Activated T-cell treated with anti-CD3 and anti-CD28 coated beads for 24 hours (primary cell): ENCODE data around the gene CTBP2.
"Not testable (repeated sequence)": the region's sequence is repeated elsewhere in the genome, so short reads cannot be mapped to it uniquely, and the experiment has no call there.

Experiments used
- DNase-seq: peaks from one replicate; pipeline ENCODE4 v3.0.0-alpha.2; 2020; ENCODE audit warnings: low read depth

Gene CTBP2

DNA sequence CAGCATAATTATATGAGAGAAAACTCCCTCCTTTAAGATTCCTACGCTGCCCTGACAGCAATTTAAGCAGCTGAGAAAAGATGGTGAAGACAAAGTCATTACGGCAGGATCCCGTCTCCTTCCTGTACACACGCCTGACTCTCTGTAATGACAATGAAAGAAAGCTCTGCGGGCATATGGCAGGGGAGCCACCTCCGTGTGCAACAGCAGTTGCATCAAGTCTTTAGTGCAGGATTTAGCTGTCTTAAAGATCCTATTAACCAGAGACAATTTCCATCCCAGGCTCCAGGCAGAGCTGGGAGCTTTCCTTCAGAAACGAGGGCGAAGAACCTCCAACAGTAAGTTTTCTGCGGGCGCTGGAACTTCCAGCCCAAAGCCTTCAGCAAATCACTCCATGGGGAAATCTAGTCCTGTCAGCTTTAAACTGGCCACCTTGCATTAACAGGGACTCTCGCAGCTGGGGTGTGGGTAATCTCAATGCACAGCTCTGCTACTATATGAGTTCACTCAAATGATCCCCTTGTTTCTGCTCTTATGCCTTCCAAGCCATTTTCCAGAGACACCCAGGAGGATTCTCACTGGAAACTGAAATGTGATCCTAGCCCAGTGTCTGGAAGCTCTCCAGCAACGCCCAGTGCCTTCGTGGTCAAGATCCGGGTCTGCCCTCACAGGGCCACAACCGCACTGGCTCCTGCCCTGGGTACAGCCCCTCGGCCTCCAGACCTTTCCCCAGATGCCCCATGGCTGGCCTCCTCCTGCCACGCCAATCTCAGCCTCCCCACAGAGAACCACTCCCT is 74.9 kb downstream of the CTBP2 start:
- no peak for DNase-seq

DNA sequence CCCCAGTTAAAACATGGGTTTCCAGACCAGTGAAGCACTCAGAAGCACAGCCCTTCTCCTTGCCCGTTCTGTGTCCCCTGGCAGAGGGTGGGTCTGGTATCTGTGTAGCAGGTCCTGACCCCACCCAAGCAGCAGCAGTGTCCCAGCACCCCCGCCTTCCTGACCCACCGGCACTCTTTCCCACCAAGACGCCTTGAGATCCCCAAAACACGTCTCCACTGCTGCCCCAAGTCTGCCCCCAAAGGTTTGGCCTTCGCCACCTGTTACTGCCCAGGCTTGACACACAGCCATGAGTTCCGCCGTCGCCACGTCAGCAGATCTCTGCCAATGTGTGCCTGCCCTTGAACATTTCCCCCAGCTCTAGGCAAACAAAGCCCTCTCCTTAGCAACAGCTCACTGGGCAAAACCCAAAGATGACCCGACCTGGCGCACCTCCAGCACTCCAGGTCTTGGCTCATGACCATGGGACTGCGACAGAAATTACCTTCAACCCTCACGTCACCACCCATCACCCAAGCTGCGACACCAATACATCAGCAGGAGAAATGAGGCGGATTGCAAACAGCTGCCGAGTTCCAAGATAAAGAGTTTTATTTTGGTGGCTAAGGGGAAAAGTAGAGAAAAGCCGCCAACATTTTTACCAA is 75.6 kb downstream of the CTBP2 start:
- no peak for DNase-seq

- no peak for DNase-seq
Observed at GRCh38 chr10:125084191-125084613, 76.2 kb downstream of the CTBP2 start.

GRCh38 chr10:125083576-125083920 is 76.8 kb downstream of the CTBP2 start:
- DNase-seq, result no peak

- no peak for DNase-seq
Observed at GRCh38 chr10:125082881-125083575, 77.3 kb downstream of the CTBP2 start.

GRCh38 chr10:125082471-125082870 is 77.9 kb downstream of the CTBP2 start:
- DNase-seq, result not testable (repeated sequence)

- no peak for DNase-seq
Observed at GRCh38 chr10:125081931-125082330, 78.4 kb downstream of the CTBP2 start.

DNA sequence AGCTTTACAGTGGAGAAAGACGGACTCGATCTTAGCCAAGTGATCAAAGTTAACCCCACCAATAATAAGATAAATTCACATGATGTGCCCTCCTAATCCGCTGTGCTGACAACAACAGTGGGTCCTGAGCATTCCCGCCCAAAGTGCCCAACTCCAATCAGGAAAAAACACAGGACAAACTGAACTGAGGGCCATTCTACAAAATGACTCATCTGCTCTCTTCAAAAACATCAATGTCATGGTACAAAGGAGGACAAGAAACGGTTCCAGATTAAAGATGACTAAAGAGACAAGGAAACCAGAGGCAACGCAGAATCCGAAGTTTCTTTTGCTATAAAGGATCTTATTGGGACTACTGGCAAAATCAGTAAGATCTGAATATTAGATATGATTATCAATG is 79.4 kb downstream of the CTBP2 start:
- no peak for DNase-seq

DNA sequence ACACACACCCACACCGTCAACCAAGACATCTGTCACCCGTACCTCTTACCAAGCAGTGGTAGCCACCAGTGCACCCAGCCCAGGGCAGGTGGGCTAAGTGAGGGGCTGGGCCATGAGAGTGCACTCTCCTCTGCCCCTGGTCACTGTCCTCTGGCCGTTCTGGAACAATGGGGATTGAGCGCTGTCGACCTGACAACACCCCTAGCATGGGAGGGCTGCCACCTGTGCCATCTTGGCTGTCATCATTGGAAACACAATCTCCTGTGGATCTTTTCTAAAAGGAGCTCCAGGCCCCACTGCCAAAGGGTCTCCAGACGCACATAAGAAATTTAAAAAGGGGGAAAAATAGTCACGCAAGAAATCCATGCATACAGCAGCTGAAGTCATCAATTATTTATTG is 80.1 kb downstream of the CTBP2 start:
- no peak for DNase-seq

DNA sequence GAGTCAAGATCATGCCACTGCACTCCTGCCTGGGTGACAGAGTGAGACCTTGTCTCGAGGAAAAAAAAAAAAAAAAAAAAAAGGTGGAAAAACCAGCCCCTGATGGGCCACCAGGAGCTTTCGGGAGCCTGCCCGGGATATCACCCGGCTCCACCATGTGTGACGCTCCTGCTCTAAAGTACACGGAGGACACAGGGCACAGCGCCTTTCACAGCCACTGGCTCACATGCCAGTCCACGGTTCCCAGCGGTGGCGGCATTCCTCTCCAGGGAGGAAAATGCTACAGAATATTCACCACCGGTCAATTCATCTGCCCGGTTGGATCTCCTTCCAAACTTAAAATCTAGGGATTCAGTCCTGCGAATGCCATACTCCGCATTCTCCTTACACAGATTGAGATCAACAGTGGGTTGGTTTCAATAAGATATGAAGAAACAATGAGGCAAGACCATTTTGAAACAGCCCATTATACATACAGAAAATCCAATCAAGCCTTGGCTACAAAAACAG is 81.2 kb downstream of the CTBP2 start:
- no peak for DNase-seq

- DNase-seq, result no peak
Observed at GRCh38 chr10:125076891-125077541, 83.3 kb downstream of the CTBP2 start.

- DNase-seq, result no peak
Observed at GRCh38 chr10:125076121-125076825, 84.1 kb downstream of the CTBP2 start.

- DNase-seq, result no peak
Observed at GRCh38 chr10:125073996-125074395, 86.4 kb downstream of the CTBP2 start.

DNA sequence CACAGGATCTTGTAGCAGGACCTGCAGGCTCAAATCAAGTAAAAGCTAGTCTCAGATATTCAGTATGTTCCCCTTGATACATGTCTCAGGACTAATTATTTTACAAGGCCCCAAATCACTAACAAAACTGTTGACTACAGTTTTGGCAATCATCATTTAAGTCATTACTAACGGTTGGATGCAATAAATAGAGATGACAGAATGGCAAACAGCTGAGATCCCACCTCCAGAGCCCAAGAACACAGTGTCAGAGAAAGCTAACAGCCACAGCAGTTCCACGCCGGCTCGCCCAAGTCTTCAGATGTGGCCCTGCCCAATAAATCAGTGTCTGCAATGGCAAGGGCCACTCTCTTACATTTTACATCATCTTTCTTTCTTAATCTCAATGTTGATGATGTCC is 87.6 kb downstream of the CTBP2 start:
- DNase-seq, result no peak

- no peak for DNase-seq
Observed at GRCh38 chr10:125071008-125071407, 89.4 kb downstream of the CTBP2 start.

- no peak for DNase-seq
Observed at GRCh38 chr10:125068406-125068805, 92.0 kb downstream of the CTBP2 start.

DNA sequence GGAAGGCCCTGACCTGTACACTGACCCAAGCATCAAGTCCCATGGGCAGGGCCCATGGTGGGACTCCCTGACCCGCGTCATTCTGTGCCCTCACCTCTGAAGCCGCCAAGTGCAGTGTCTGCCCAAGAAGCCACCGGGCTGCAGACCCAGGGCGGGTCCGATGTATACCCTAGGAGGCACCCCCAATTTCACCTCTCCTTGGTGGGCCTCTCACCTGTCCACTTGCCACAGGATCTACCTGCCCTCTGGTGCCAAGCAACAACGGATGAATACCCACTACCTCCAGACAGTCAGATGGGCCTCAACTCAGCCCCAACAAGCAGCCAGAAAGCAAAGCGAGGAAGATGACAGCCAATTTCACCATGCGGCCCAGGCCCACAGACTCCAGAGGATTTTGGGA is 92.6 kb downstream of the CTBP2 start:
- no peak for DNase-seq

DNA sequence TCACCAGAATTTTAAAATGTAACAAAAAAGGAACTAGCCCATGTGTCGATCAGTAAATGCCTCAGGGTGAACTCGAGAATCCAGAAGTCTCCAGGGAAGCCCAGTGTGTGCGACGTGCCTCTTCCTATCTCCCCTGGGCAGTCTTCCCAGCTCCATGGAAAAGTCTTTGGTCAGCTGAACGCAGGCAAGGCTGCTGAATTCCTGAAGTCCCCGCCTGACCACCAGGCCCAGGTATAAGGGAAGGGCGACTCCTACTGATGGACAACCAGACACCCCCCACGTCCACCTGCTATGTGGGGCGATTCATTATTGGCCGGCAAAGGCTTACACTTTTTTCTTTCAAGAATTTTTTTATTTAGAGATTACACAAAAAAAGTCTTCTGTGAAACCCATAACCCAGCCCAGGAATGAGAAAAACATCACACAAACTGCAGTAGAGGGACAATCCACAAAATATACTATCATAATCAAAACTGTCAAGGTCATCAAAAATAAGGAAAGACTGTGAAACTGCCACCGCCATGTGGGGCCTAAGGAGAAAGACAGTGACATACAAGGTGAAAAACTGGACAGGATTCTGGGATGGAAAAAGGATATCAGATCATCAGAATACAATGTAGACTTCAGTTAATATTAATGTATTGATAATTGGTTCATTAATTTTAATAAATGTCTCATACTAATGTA is 93.5 kb downstream of the CTBP2 start:
- no peak for DNase-seq

DNA sequence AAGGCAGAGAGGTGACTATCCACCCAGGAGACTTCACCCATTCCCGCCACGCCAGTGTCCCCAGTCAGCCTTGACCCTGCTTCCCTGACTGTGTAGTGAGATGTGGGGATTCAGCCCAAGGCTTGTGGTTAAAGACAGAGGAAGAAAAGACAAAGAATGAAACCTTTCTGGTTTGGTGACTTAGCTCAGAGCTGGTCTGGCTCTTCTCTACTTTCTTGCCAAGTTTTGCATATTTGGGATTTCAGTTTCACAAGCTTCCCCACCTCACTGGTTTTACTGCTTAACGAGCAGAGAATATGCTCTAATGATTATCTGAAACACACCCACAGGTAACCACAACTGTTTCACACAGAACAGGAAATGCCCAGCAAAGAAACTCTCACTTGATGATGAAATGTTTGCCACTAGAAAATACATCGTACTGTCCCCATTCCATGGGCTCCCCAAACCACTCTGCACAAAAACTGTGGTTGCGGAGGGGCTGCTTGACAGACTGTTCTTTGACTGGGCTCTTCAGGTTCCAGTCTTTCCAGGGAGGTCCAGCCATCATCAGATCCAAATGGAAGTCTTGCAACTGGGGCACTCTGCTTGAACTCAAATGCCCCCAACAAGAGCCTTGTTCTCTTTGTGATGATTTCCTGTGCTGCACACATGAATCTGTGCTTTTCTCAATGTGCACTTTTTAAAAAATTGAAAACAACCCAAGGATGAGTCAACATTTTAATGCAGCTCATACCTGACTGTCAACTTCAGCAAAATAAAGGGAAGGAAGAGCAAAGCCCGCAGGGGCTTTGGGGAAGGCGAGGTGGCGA is 95.5 kb downstream of the CTBP2 start:
- DNase-seq, result peak; percentile 13

- DNase-seq, result no peak
Observed at GRCh38 chr10:125063256-125063925, 97.0 kb downstream of the CTBP2 start.
